Thoracic aorta (tissue), 2 donors: ENCODE data around the gene KAZN. TPM values are rescaled to one million over a fixed set of nuclear protein-coding genes. Genes with fewer than 3 reads are reported as not detected.

ENCODE experiments used
- ATAC-seq: fragments of 150-250 bp; one replicate; pipeline ENCODE4 v1.8.0; 2017; ENCODE audit warnings: low read depth; ENCODE audit not compliant: insufficient number of reproducible peaks, low FRiP score
- DNase-seq: peaks from one replicate; pipeline ENCODE4 v3.0.0-alpha.2; 2020; ENCODE audit warnings: low spot score
- H3K27ac ChIP-seq, 2 donors: fragments of 200-600 bp; sonication (generic); 1 replicate in 1 of 2; 2 replicates in 1 of 2; pipeline ENCODE4 v1.5.1; 2016; ENCODE audit warnings: mild to moderate bottlenecking in 2 of 2, moderate library complexity in 2 of 2
- H3K27me3 ChIP-seq: fragments of 200-600 bp; sonication (generic); replicated peaks from 2 replicates; pipeline ENCODE4 v1.6.0; 2016; ENCODE audit warnings: mild to moderate bottlenecking; ENCODE audit not compliant: insufficient read depth
- H3K36me3 ChIP-seq: fragments of 200-600 bp; sonication (generic); one replicate; pipeline ENCODE4 v1.5.1; 2016
- H3K4me1 ChIP-seq, 2 donors: fragments of 200-600 bp; sonication (generic); 1 replicate in 1 of 2; 2 replicates in 1 of 2; pipeline versions ENCODE4 v1.5.1 to v1.6.0; 2016; ENCODE audit warnings: low read depth in 2 of 2, mild to moderate bottlenecking in 1 of 2; ENCODE audit not compliant: control insufficient read depth in 1 of 2
- H3K4me3 ChIP-seq: fragments of 200-600 bp; sonication (generic); 2 replicates; pipeline ENCODE4 v1.5.1; 2016; ENCODE audit warnings: mild to moderate bottlenecking
- H3K9me3 ChIP-seq: fragments of 200-600 bp; sonication (generic); 2 replicates; pipeline ENCODE4 v1.5.1; 2016
- total RNA-seq, 2 donors: library from RNA; depleted of rRNA; stranded (reverse); fragments of >200 nt; gene quantifications; one replicate each; pipeline versions ENCODE4 v1.1.0 to v1.2.3, GENCODE V29; 2016
- TF ChIP-seq, protein P1 (sequence below): fragments of 200-600 bp; sonication (generic); IDR thresholded peaks from one replicate; pipeline ENCODE4 v1.5.1; 2019; ENCODE audit warnings: antibody characterized with exemption

KAZN gene
- total RNA-seq, 2 donors from 2014 or later = 17.4 to 30.3 TPM

GRCh38 chr1:15017120-15017519 lies 418.6 kb downstream of the KAZN start:
- TF ChIP-seq, protein P1, sequence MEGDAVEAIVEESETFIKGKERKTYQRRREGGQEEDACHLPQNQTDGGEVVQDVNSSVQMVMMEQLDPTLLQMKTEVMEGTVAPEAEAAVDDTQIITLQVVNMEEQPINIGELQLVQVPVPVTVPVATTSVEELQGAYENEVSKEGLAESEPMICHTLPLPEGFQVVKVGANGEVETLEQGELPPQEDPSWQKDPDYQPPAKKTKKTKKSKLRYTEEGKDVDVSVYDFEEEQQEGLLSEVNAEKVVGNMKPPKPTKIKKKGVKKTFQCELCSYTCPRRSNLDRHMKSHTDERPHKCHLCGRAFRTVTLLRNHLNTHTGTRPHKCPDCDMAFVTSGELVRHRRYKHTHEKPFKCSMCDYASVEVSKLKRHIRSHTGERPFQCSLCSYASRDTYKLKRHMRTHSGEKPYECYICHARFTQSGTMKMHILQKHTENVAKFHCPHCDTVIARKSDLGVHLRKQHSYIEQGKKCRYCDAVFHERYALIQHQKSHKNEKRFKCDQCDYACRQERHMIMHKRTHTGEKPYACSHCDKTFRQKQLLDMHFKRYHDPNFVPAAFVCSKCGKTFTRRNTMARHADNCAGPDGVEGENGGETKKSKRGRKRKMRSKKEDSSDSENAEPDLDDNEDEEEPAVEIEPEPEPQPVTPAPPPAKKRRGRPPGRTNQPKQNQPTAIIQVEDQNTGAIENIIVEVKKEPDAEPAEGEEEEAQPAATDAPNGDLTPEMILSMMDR = no peak
- Histone ChIP-seq H3K36me3 (no peaks in the 10 kb centered on the region), H3K4me1 (peaks cover 0 to 13% of the 10 kb centered on the region in 2 donors), H3K27ac (no peak overlapping the region), H3K27me3 (no peaks in the 10 kb centered on the region), H3K4me3 (no peak overlapping the region), H3K9me3 (no peaks in the 10 kb centered on the region)
- ATAC-seq (no peak), DNase-seq (no peak)

- H3K4me3 ChIP-seq = no peak overlapping the region
- H3K36me3 ChIP-seq = no peaks in the 10 kb centered on the region
- DNase-seq = no peak
- H3K9me3 ChIP-seq = no peaks in the 10 kb centered on the region
- no peak overlapping the region for H3K27ac ChIP-seq
- H3K27me3 ChIP-seq = no peaks in the 10 kb centered on the region
- ATAC-seq = no peak
- peaks cover 0 to 13% of the 10 kb centered on the region in 2 donors for H3K4me1 ChIP-seq
- TF ChIP-seq, protein P1 = no peak
These were observed 420.3 kb downstream of the KAZN start for GRCh38 chr1:15018767-15019166.

DNA sequence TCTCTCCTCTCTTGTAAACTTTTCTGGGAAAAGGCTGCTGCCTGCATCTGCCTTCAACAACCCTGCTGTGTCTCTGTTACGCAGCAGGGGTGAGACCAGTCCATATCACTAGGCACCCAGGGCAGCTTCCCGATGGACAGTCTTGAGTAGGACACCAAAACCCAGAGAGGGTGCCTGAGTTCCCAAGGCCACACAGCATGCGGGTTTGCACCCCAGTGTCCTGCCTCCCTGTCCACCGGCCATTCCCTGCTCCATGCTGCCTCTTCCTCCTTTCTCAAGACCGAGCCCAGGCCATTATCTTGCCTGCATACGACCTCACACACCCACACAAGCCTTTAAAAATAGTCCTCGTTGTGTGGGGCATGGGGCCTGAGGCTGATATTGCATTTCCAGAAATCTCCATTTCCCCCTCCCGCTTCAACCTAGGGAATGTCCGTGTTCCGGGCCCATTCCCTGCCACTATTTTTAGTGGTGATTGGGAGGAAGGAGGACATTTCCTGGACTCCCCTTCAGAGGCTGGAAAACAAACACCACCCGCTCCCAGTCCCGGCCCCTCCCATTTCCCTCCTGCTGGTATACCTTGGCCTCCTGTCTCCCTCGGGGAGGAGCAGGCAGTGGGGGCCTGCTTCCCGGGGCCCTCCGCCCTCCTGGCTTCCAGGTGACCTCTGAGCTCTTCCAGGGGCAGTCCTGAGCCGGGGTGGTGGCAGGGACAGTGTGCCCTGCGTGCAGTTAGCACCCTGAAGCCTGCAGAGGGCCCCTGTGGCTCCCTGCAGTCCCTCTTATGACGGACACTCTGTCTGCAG lies 422.7 kb downstream of the KAZN start:
- DNase-seq (no peak), ATAC-seq (no peak)
- no peak overlapping the region for H3K27ac ChIP-seq
- TF ChIP-seq, protein P1 = no peak
- H3K27me3 ChIP-seq = no peaks in the 10 kb centered on the region
- no peaks in the 10 kb centered on the region for H3K9me3 ChIP-seq
- peaks cover 0 to 13% of the 10 kb centered on the region in 2 donors for H3K4me1 ChIP-seq
- no peaks in the 10 kb centered on the region for H3K36me3 ChIP-seq
- no peak overlapping the region for H3K4me3 ChIP-seq

DNA sequence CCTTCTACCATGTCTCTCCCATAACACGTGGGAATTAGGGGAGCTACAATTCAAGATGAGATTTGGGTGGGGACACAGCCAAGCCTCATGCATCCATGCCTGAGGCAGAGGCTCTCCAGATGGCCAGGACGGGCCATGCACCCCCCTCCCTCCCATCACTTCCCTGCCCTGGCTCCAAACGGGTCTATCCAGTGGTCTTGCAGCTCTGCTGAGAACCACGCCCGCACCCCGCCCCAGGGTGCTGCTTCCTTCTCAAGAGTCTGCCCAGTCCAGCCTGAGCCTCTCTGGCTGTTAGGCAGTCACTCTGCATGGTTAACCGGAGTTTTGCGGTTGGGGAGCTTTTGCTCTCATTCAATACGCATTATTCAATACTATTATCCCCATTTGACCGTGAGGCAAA lies 423.6 kb downstream of the KAZN start:
- Histone ChIP-seq H3K4me1 (peaks cover 0 to 13% of the 10 kb centered on the region in 2 donors), H3K27me3 (no peaks in the 10 kb centered on the region), H3K9me3 (no peaks in the 10 kb centered on the region), H3K36me3 (no peaks in the 10 kb centered on the region), H3K4me3 (no peak overlapping the region), H3K27ac (no peak overlapping the region)
- TF ChIP-seq, protein P1 = no peak
- ATAC-seq = no peak
- no peak for DNase-seq

- TF ChIP-seq, protein P1 = no peak
- H3K27ac ChIP-seq = no peak overlapping the region
- no peak for DNase-seq
- no peaks in the 10 kb centered on the region for H3K27me3 ChIP-seq
- H3K36me3 ChIP-seq = no peaks in the 10 kb centered on the region
- no peak for ATAC-seq
- H3K4me1 ChIP-seq = peaks cover 0 to 19% of the 10 kb centered on the region in 2 donors
- H3K9me3 ChIP-seq = no peaks in the 10 kb centered on the region
- no peak overlapping the region for H3K4me3 ChIP-seq
These were observed 424.7 kb downstream of the KAZN start for GRCh38 chr1:15023205-15023604.
